Mucosa of gallbladder (tissue), 1 donor: ENCODE results near the gene IPMK. TPM values are rescaled to one million over a fixed set of nuclear protein-coding genes. Genes with fewer than 3 reads are reported as not detected.

Experiments used
- DNase-seq: peaks from one replicate; pipeline ENCODE4 v3.0.0-alpha.2; 2020; ENCODE audit warnings: low spot score
- total RNA-seq: library from RNA; stranded (reverse); gene quantifications from one replicate; pipeline ENCODE4 v1.2.1, GENCODE V29; 2021
- donor health status: DM: no; HTN: no; CAD: no.

The IPMK gene
- 6.4 TPM for total RNA-seq

GRCh38 chr10:58267713-58268453 lies at the start of gene IPMK:
Gene IPMK, minus strand, starts transcription at chr10:58267894. Its CDS starts 283 bp downstream, at chr10:58267611.
- DNase-seq, result peak; percentile 95

- DNase-seq, result no peak
Measured at GRCh38 chr10:58316874-58317273, 49.2 kb upstream of the IPMK start.

GRCh38 chr10:58311026-58311425 lies 43.3 kb upstream of the IPMK start:
- no peak for DNase-seq

GRCh38 chr10:58307676-58308075 lies 40.0 kb upstream of the IPMK start:
- no peak for DNase-seq

- no peak for DNase-seq
Measured at GRCh38 chr10:58305821-58306220, 38.1 kb upstream of the IPMK start.

GRCh38 chr10:58304099-58304633 lies 36.5 kb upstream of the IPMK start:
- DNase-seq, result no peak

- DNase-seq, result no peak
Measured at GRCh38 chr10:58302254-58302653, 34.6 kb upstream of the IPMK start.

GRCh38 chr10:58300676-58301075 lies 33.0 kb upstream of the IPMK start:
- DNase-seq, result no peak

GRCh38 chr10:58299580-58299979 lies 31.9 kb upstream of the IPMK start:
- peak; percentile 49 for DNase-seq

- DNase-seq, result no peak
Measured at GRCh38 chr10:58293989-58294388, 26.3 kb upstream of the IPMK start.

- peak; percentile 20 for DNase-seq
Measured at GRCh38 chr10:58291538-58292174, 24.0 kb upstream of the IPMK start.

GRCh38 chr10:58282615-58283014 lies 14.9 kb upstream of the IPMK start:
- no peak for DNase-seq

GRCh38 chr10:58281092-58281752 lies 13.5 kb upstream of the IPMK start:
- DNase-seq, result no peak

- no peak for DNase-seq
Measured at GRCh38 chr10:58280477-58280876, 12.8 kb upstream of the IPMK start.

GRCh38 chr10:58278962-58279307 lies 11.2 kb upstream of the IPMK start:
- no peak for DNase-seq

GRCh38 chr10:58278274-58278961 lies 10.7 kb upstream of the IPMK start:
- no peak for DNase-seq

GRCh38 chr10:58275908-58276307 lies 8.2 kb upstream of the IPMK start:
- no peak for DNase-seq

- DNase-seq, result no peak
Measured at GRCh38 chr10:58275261-58275660, 7.6 kb upstream of the IPMK start.

GRCh38 chr10:58269782-58270290 lies 2.1 kb upstream of the IPMK start:
- no peak for DNase-seq

- DNase-seq, result peak; percentile 98
Measured at GRCh38 chr10:58268946-58269781, 1.5 kb upstream of the IPMK start, which contains the start of gene CISD1. Gene CISD1, plus strand, starts transcription at chr10:58269162. Its CDS starts 112 bp downstream, at chr10:58269274.

GRCh38 chr10:58268454-58268945 lies 806 bp upstream of the IPMK start:
- no peak for DNase-seq
